KMS-11 (cell line): ENCODE data around the gene ZNF92.

ENCODE experiments used
- H2AFZ ChIP-seq: fragments of 200-600 bp; sonication (generic); 2 replicates; pipeline ENCODE4 v1.6.1; 2016; ENCODE audit warnings: antibody characterized with exemption, mixed run types, low read depth
- H3K27ac ChIP-seq: fragments of 200-600 bp; sonication (generic); 2 replicates; pipeline ENCODE4 v1.6.1; 2016; ENCODE audit warnings: mild to moderate bottlenecking, mixed run types
- H3K27me3 ChIP-seq: fragments of 200-600 bp; sonication (generic); 2 replicates; pipeline ENCODE4 v1.6.1; 2017; ENCODE audit warnings: mild to moderate bottlenecking, low read depth, mixed run types, moderate library complexity; ENCODE audit not compliant: insufficient read depth
- H3K36me3 ChIP-seq: fragments of 200-600 bp; sonication (generic); 2 replicates; pipeline ENCODE4 v1.6.1; 2017; ENCODE audit warnings: mild to moderate bottlenecking, mixed run types; ENCODE audit not compliant: insufficient read depth
- H3K4me1 ChIP-seq: fragments of 200-600 bp; sonication (generic); 2 replicates; pipeline ENCODE4 v1.6.1; 2016; ENCODE audit warnings: mild to moderate bottlenecking, low read depth, mixed run types; ENCODE audit not compliant: poor library complexity, severe bottlenecking
- H3K4me2 ChIP-seq: fragments of 200-600 bp; sonication (generic); 2 replicates; pipeline ENCODE4 v1.7.0; 2016; ENCODE audit warnings: mild to moderate bottlenecking, mixed run types
- H3K4me3 ChIP-seq: fragments of 200-600 bp; sonication (generic); IDR thresholded peaks from 2 replicates; pipeline ENCODE4 v1.6.1; 2017; ENCODE audit warnings: low read depth, low read length, mixed read lengths; ENCODE audit not compliant: insufficient read depth
- H3K79me2 ChIP-seq: fragments of 200-600 bp; sonication (generic); 2 replicates; pipeline ENCODE4 v1.6.1; 2016; ENCODE audit warnings: low read depth, mixed run types; ENCODE audit not compliant: insufficient read depth
- H3K9ac ChIP-seq: fragments of 200-600 bp; sonication (generic); 2 replicates; pipeline ENCODE4 v1.6.1; 2016; ENCODE audit warnings: mild to moderate bottlenecking, mixed run types
- H4K20me1 ChIP-seq: fragments of 200-600 bp; sonication (generic); 2 replicates; pipeline ENCODE4 v1.6.1; 2016; ENCODE audit warnings: mild to moderate bottlenecking, mixed run types; ENCODE audit not compliant: insufficient read depth
- CTCF ChIP-seq: fragments of 200-600 bp; sonication (generic); conservative IDR thresholded peaks from 2 replicates; pipeline ENCODE4 v1.6.1; 2017; ENCODE audit warnings: low read depth, mild to moderate bottlenecking, antibody characterized with exemption, low read length, moderate library complexity, mixed read lengths

ZNF92 gene

GRCh38 chr7:65373608-65374351, at the start of gene ZNF92:
TSS of gene ZNF92 (plus strand) at chr7:65373855. CDS start at chr7:65373998, 143 bp downstream.
- Histone ChIP-seq H3K27me3 (no peaks in the 10 kb centered on the region), H3K9ac (peak within 1 kb of the TSS; percentile 96), H3K4me2 (peak within 1 kb of the TSS; percentile 97), H4K20me1 (no peaks in the 10 kb centered on the region), H2AFZ (peak within 1 kb of the TSS; percentile 72), H3K27ac (peak within 1 kb of the TSS; percentile 92), H3K4me3 (peak within 1 kb of the TSS; percentile 53), H3K36me3 (peaks cover 16% of the 10 kb centered on the region; the same call in 1 of the 2 replicates), H3K79me2 (peaks cover 51% of the 10 kb centered on the region), H3K4me1 (peaks cover 26% of the 10 kb centered on the region)
- no peak for TF ChIP-seq CTCF

- Histone ChIP-seq H3K4me2 (no peak overlapping the region), H3K4me1 (peaks cover 4% of the 10 kb centered on the region), H3K79me2 (no peaks in the 10 kb centered on the region), H3K9ac (no peak overlapping the region), H3K4me3 (no peak overlapping the region), H2AFZ (no peak overlapping the region), H3K36me3 (no peaks in the 10 kb centered on the region), H3K27me3 (no peaks in the 10 kb centered on the region), H4K20me1 (no peaks in the 10 kb centered on the region), H3K27ac (no peak overlapping the region)
- TF ChIP-seq CTCF, result no peak
Observed at GRCh38 chr7:65325793-65326432, 47.7 kb upstream of the ZNF92 start.

- Histone ChIP-seq H3K36me3 (no peaks in the 10 kb centered on the region), H3K79me2 (no peaks in the 10 kb centered on the region), H4K20me1 (no peaks in the 10 kb centered on the region), H3K27ac (no peak overlapping the region), H2AFZ (no peak overlapping the region), H3K4me1 (no peaks in the 10 kb centered on the region), H3K4me3 (no peak overlapping the region), H3K27me3 (no peaks in the 10 kb centered on the region), H3K4me2 (no peak overlapping the region), H3K9ac (no peak overlapping the region)
- TF ChIP-seq CTCF, result no peak
Observed at GRCh38 chr7:65338346-65338745, 35.3 kb upstream of the ZNF92 start.

GRCh38 chr7:65339257-65339656, 34.4 kb upstream of the ZNF92 start:
- Histone ChIP-seq H2AFZ (no peak overlapping the region), H3K36me3 (no peaks in the 10 kb centered on the region), H3K27me3 (no peaks in the 10 kb centered on the region), H3K9ac (no peak overlapping the region), H3K4me3 (no peak overlapping the region), H4K20me1 (no peaks in the 10 kb centered on the region), H3K4me2 (no peak overlapping the region), H3K79me2 (no peaks in the 10 kb centered on the region), H3K27ac (no peak overlapping the region), H3K4me1 (no peaks in the 10 kb centered on the region)
- TF ChIP-seq CTCF, result no peak
